ENCODE data around the gene MLKL.

The MLKL gene

DNA sequence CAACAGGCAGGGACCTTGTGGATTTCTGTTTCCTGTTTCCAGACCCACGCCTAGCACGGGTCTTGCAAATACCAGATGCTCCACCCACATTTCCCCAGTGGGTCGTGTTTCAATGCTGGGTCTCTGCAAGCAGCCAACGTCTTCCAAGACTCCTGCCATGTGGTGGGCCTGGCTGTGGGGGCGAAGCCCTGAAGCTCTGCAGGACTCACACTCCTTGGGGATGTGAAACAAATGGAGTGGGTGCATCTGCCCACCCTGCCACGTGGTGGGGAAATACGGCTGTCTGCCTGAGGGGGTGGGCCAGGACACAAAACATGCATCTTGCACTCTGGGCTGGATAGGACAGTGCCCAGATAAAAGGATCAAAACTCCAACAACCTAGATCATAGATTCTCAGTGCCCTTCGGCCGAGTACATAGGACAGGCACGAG is 41.4 kb upstream of the MLKL start:
- no peak for ATAC-seq (ENCODE audit: insufficient read depth, low read depth)
- no peak for DNase-seq
- no peaks in the 10 kb centered on the region; the same call in 1 of the 2 replicates for H4K20me1 ChIP-seq (ENCODE audit: insufficient read depth, low read length)
- peak overlapping the region; percentile 7; the same call in 1 of the 2 replicates for H2AFZ ChIP-seq (ENCODE audit: low read depth, low read length)
- H3K9ac ChIP-seq (ENCODE audit: low read depth, low read length) = no peak overlapping the region
- H3K27me3 ChIP-seq (ENCODE audit: insufficient read depth, low read length, poor library complexity) = no peaks in the 10 kb centered on the region
- no peaks in the 10 kb centered on the region for H3K36me3 ChIP-seq (ENCODE audit: insufficient read depth, low read length)
- H3K79me2 ChIP-seq (ENCODE audit: insufficient read depth, low read length) = no peaks in the 10 kb centered on the region
- H3K27ac ChIP-seq (ENCODE audit: low read length) = no peak overlapping the region
- H3K4me3 ChIP-seq (ENCODE audit: low read depth in 1 of 2, low read length in 2 of 2) = no peak overlapping the region
- H3K4me2 ChIP-seq (ENCODE audit: insufficient read depth, low read length) = no peak overlapping the region
- H3K9me3 ChIP-seq (ENCODE audit: insufficient read depth, low read length, severe bottlenecking) = no peaks in the 10 kb centered on the region
- TF ChIP-seq CTCF (IDR thresholded peaks at IDR 0.05; ENCODE audit: borderline replicate concordance, extremely low read depth, low read length, poor library complexity, severe bottlenecking) (no peak), EZH2 (IDR thresholded peaks at IDR 0.05; ENCODE audit: borderline replicate concordance, low read depth, low read length, severe bottlenecking) (no peak)
- H3K4me1 ChIP-seq (ENCODE audit: insufficient read depth, low read length) = 0 out of 2 replicates have a peak, but pooled peaks cover 2% of the 10 kb centered on the region

- Histone ChIP-seq H3K36me3 (ENCODE audit: insufficient read depth, low read length) (no peaks in the 10 kb centered on the region), H3K27ac (ENCODE audit: low read length) (no peak overlapping the region), H3K27me3 (ENCODE audit: insufficient read depth, low read length, poor library complexity) (peaks cover 3% of the 10 kb centered on the region), H3K4me2 (ENCODE audit: insufficient read depth, low read length) (no peak overlapping the region), H3K4me3 (ENCODE audit: low read depth in 1 of 2, low read length in 2 of 2) (no peak overlapping the region), H3K79me2 (ENCODE audit: insufficient read depth, low read length) (no peaks in the 10 kb centered on the region), H2AFZ (ENCODE audit: low read depth, low read length) (no peak overlapping the region), H4K20me1 (ENCODE audit: insufficient read depth, low read length) (no peaks in the 10 kb centered on the region; the same call in 1 of the 2 replicates), H3K4me1 (ENCODE audit: insufficient read depth, low read length) (0 out of 2 replicates have a peak, but pooled peaks cover 2% of the 10 kb centered on the region), H3K9ac (ENCODE audit: low read depth, low read length) (no peak overlapping the region), H3K9me3 (ENCODE audit: insufficient read depth, low read length, severe bottlenecking) (no peaks in the 10 kb centered on the region)
- TF ChIP-seq EZH2 (IDR thresholded peaks at IDR 0.05; ENCODE audit: borderline replicate concordance, low read depth, low read length, severe bottlenecking) = no peak
- no peak for TF ChIP-seq CTCF (IDR thresholded peaks at IDR 0.05; ENCODE audit: borderline replicate concordance, extremely low read depth, low read length, poor library complexity, severe bottlenecking)
- peak; percentile 79 for ATAC-seq (ENCODE audit: insufficient read depth, low read depth)
- peak; percentile 40 for DNase-seq
Measured at GRCh38 chr16:74740795-74741304, 40.2 kb upstream of the MLKL start.

DNA sequence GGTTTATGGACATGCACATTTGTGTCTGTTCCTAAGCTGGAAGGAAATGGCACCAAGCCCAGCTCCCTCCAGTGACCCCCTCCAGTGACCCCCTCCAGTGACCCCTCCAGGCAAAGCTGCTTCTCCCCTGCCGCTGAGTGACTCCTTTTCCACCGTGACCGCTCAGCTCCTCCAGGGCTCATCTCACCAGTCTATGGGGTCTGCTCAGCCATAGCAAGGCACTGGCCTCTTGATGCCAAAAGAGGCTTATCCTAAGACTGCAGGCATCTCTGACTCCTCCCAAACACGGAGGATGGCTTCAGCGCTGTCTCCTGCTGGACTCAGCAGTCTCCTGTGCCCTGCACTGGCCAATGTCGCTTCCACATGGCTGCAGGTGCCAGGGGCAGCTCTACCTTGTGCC is 38.6 kb upstream of the MLKL start:
- Histone ChIP-seq H3K9ac (ENCODE audit: low read depth, low read length) (no peak overlapping the region), H3K27ac (ENCODE audit: low read length) (no peak overlapping the region)

More for the DNA sequence above, 38.6 kb upstream of the MLKL start:
- no peaks in the 10 kb centered on the region for H3K9me3 ChIP-seq (ENCODE audit: insufficient read depth, low read length, severe bottlenecking)
- DNase-seq (no peak), ATAC-seq (ENCODE audit: insufficient read depth, low read depth) (no peak)
- no peak overlapping the region for H2AFZ ChIP-seq (ENCODE audit: low read depth, low read length)
- no peaks in the 10 kb centered on the region for H3K36me3 ChIP-seq (ENCODE audit: insufficient read depth, low read length)
- H3K4me2 ChIP-seq (ENCODE audit: insufficient read depth, low read length) = no peak overlapping the region
- TF ChIP-seq CTCF (IDR thresholded peaks at IDR 0.05; ENCODE audit: borderline replicate concordance, extremely low read depth, low read length, poor library complexity, severe bottlenecking) (no peak), EZH2 (IDR thresholded peaks at IDR 0.05; ENCODE audit: borderline replicate concordance, low read depth, low read length, severe bottlenecking) (no peak)
- no peaks in the 10 kb centered on the region; the same call in 1 of the 2 replicates for H4K20me1 ChIP-seq (ENCODE audit: insufficient read depth, low read length)
- H3K27me3 ChIP-seq (ENCODE audit: insufficient read depth, low read length, poor library complexity) = peaks cover 3% of the 10 kb centered on the region
- no peak overlapping the region for H3K4me3 ChIP-seq (ENCODE audit: low read depth in 1 of 2, low read length in 2 of 2)
- 0 out of 2 replicates have a peak, but pooled peaks cover 2% of the 10 kb centered on the region for H3K4me1 ChIP-seq (ENCODE audit: insufficient read depth, low read length)
- H3K79me2 ChIP-seq (ENCODE audit: insufficient read depth, low read length) = no peaks in the 10 kb centered on the region
